ENCODE measurements around the gene ANGPT4.

- TF ChIP-seq, protein P1, sequence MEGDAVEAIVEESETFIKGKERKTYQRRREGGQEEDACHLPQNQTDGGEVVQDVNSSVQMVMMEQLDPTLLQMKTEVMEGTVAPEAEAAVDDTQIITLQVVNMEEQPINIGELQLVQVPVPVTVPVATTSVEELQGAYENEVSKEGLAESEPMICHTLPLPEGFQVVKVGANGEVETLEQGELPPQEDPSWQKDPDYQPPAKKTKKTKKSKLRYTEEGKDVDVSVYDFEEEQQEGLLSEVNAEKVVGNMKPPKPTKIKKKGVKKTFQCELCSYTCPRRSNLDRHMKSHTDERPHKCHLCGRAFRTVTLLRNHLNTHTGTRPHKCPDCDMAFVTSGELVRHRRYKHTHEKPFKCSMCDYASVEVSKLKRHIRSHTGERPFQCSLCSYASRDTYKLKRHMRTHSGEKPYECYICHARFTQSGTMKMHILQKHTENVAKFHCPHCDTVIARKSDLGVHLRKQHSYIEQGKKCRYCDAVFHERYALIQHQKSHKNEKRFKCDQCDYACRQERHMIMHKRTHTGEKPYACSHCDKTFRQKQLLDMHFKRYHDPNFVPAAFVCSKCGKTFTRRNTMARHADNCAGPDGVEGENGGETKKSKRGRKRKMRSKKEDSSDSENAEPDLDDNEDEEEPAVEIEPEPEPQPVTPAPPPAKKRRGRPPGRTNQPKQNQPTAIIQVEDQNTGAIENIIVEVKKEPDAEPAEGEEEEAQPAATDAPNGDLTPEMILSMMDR (IDR thresholded peaks at IDR 0.05) = no peak
- no peak for TF ChIP-seq POLR2A (IDR thresholded peaks at IDR 0.05)
Measured at GRCh38 chr20:822651-823573, 93.2 kb downstream of the ANGPT4 start.
